Measurements from ENCODE around the gene PSMB3.

DNA sequence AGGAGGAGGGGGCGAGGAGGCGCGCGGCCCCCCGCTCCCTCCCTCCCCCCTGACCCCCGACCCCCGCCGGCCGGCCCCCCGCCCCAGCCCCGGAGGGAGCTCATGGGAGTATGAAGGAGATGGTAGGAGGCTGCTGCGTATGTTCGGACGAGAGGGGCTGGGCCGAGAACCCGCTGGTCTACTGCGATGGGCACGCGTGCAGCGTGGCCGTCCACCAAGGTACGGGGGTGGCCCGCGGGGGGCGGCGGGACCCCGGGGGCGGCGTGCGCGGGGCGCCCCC is 47.1 kb upstream of the PSMB3 start:
- TF ChIP-seq, protein P1, sequence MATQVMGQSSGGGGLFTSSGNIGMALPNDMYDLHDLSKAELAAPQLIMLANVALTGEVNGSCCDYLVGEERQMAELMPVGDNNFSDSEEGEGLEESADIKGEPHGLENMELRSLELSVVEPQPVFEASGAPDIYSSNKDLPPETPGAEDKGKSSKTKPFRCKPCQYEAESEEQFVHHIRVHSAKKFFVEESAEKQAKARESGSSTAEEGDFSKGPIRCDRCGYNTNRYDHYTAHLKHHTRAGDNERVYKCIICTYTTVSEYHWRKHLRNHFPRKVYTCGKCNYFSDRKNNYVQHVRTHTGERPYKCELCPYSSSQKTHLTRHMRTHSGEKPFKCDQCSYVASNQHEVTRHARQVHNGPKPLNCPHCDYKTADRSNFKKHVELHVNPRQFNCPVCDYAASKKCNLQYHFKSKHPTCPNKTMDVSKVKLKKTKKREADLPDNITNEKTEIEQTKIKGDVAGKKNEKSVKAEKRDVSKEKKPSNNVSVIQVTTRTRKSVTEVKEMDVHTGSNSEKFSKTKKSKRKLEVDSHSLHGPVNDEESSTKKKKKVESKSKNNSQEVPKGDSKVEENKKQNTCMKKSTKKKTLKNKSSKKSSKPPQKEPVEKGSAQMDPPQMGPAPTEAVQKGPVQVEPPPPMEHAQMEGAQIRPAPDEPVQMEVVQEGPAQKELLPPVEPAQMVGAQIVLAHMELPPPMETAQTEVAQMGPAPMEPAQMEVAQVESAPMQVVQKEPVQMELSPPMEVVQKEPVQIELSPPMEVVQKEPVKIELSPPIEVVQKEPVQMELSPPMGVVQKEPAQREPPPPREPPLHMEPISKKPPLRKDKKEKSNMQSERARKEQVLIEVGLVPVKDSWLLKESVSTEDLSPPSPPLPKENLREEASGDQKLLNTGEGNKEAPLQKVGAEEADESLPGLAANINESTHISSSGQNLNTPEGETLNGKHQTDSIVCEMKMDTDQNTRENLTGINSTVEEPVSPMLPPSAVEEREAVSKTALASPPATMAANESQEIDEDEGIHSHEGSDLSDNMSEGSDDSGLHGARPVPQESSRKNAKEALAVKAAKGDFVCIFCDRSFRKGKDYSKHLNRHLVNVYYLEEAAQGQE (IDR thresholded peaks at IDR 0.05; ENCODE audit: borderline replicate concordance): no peak
- TF ChIP-seq, protein P1 (CRISPR knock-in tag; IDR thresholded peaks at IDR 0.05; ENCODE audit: low read depth): no peak
- TF ChIP-seq SMAD3 (CRISPR knock-in tag; conservative IDR thresholded peaks at IDR 0.05): no peak
- TF ChIP-seq, protein P2, sequence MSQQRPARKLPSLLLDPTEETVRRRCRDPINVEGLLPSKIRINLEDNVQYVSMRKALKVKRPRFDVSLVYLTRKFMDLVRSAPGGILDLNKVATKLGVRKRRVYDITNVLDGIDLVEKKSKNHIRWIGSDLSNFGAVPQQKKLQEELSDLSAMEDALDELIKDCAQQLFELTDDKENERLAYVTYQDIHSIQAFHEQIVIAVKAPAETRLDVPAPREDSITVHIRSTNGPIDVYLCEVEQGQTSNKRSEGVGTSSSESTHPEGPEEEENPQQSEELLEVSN (IDR thresholded peaks at IDR 0.05; ENCODE audit: borderline replicate concordance in 1 of 2, extremely low read depth in 1 of 2, insufficient read depth in 1 of 2, insufficient read length in 1 of 2, low read depth in 1 of 2, low read length in 1 of 2, poor library complexity in 1 of 2, severe bottlenecking in 1 of 2): no peak
- TF ChIP-seq RB1 (IDR thresholded peaks at IDR 0.05; ENCODE audit: low read depth): no peak
- TF ChIP-seq U2AF2 (optimal IDR thresholded peaks at IDR 0.05; ENCODE audit: low read depth, low read length): no peak
- no peak for TF ChIP-seq JUND (IDR thresholded peaks at IDR 0.05; ENCODE audit: borderline replicate concordance, low read depth, low read length)
- no peak for TF ChIP-seq JUND (tag; IDR thresholded peaks at IDR 0.05; ENCODE audit: borderline replicate concordance, low read depth, low read length)
- TF ChIP-seq ZFP36 (IDR thresholded peaks at IDR 0.05; ENCODE audit: low read depth, low read length, partially characterized antibody): no peak
- no peak for TF ChIP-seq RFX1 (IDR thresholded peaks at IDR 0.05)
- TF ChIP-seq BRCA1 (IDR thresholded peaks at IDR 0.05): no peak
- TF ChIP-seq BRCA1 (CRISPR knock-in tag; IDR thresholded peaks at IDR 0.05): no peak
- TF ChIP-seq, protein P3, sequence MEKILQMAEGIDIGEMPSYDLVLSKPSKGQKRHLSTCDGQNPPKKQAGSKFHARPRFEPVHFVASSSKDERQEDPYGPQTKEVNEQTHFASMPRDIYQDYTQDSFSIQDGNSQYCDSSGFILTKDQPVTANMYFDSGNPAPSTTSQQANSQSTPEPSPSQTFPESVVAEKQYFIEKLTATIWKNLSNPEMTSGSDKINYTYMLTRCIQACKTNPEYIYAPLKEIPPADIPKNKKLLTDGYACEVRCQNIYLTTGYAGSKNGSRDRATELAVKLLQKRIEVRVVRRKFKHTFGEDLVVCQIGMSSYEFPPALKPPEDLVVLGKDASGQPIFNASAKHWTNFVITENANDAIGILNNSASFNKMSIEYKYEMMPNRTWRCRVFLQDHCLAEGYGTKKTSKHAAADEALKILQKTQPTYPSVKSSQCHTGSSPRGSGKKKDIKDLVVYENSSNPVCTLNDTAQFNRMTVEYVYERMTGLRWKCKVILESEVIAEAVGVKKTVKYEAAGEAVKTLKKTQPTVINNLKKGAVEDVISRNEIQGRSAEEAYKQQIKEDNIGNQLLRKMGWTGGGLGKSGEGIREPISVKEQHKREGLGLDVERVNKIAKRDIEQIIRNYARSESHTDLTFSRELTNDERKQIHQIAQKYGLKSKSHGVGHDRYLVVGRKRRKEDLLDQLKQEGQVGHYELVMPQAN (IDR thresholded peaks at IDR 0.05; ENCODE audit: borderline replicate concordance): no peak
- TF ChIP-seq, protein P4, sequence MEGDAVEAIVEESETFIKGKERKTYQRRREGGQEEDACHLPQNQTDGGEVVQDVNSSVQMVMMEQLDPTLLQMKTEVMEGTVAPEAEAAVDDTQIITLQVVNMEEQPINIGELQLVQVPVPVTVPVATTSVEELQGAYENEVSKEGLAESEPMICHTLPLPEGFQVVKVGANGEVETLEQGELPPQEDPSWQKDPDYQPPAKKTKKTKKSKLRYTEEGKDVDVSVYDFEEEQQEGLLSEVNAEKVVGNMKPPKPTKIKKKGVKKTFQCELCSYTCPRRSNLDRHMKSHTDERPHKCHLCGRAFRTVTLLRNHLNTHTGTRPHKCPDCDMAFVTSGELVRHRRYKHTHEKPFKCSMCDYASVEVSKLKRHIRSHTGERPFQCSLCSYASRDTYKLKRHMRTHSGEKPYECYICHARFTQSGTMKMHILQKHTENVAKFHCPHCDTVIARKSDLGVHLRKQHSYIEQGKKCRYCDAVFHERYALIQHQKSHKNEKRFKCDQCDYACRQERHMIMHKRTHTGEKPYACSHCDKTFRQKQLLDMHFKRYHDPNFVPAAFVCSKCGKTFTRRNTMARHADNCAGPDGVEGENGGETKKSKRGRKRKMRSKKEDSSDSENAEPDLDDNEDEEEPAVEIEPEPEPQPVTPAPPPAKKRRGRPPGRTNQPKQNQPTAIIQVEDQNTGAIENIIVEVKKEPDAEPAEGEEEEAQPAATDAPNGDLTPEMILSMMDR (IDR thresholded peaks at IDR 0.05 in 2 of 3, conservative IDR thresholded peaks at IDR 0.05 in 1 of 3; ENCODE audit: insufficient read depth in 2 of 3, low read depth in 1 of 3, low read length in 3 of 3): no peak
- TF ChIP-seq PHF21A (IDR thresholded peaks at IDR 0.05; ENCODE audit: borderline replicate concordance, low read depth): no peak
- TF ChIP-seq IRF2 (CRISPR knock-in tag; IDR thresholded peaks at IDR 0.05): no peak
- TF ChIP-seq, protein P5, sequence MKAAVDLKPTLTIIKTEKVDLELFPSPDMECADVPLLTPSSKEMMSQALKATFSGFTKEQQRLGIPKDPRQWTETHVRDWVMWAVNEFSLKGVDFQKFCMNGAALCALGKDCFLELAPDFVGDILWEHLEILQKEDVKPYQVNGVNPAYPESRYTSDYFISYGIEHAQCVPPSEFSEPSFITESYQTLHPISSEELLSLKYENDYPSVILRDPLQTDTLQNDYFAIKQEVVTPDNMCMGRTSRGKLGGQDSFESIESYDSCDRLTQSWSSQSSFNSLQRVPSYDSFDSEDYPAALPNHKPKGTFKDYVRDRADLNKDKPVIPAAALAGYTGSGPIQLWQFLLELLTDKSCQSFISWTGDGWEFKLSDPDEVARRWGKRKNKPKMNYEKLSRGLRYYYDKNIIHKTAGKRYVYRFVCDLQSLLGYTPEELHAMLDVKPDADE (conservative IDR thresholded peaks at IDR 0.05; ENCODE audit: control insufficient read depth, low read depth, low read length): no peak

Measured in K562 (cell line).